HepG2 (cell line): ENCODE measurements around the gene VSTM4.

ENCODE experiments used
- REL ChIP-seq: sonication (generic); formaldehyde crosslinking; conservative IDR thresholded peaks from 2 replicates; pipeline ENCODE4 v1.8.0; 2022; ENCODE audit warnings: mild to moderate bottlenecking, missing genetic modification reagents, moderate library complexity
- TEAD2 ChIP-seq: sonication (generic); formaldehyde crosslinking; IDR thresholded peaks from 2 replicates; pipeline ENCODE4 v1.9.0; 2021; ENCODE audit warnings: missing genetic modification reagents
- TF ChIP-seq, protein P1 (sequence below): sonication (generic); formaldehyde crosslinking; IDR thresholded peaks from 2 replicates; pipeline ENCODE4 v1.5.0; 2020; ENCODE audit warnings: mild to moderate bottlenecking, missing genetic modification reagents, moderate library complexity

GRCh38 chr10:49162761-49163310 is 47.5 kb upstream of the VSTM4 start:
- TF ChIP-seq, protein P1, sequence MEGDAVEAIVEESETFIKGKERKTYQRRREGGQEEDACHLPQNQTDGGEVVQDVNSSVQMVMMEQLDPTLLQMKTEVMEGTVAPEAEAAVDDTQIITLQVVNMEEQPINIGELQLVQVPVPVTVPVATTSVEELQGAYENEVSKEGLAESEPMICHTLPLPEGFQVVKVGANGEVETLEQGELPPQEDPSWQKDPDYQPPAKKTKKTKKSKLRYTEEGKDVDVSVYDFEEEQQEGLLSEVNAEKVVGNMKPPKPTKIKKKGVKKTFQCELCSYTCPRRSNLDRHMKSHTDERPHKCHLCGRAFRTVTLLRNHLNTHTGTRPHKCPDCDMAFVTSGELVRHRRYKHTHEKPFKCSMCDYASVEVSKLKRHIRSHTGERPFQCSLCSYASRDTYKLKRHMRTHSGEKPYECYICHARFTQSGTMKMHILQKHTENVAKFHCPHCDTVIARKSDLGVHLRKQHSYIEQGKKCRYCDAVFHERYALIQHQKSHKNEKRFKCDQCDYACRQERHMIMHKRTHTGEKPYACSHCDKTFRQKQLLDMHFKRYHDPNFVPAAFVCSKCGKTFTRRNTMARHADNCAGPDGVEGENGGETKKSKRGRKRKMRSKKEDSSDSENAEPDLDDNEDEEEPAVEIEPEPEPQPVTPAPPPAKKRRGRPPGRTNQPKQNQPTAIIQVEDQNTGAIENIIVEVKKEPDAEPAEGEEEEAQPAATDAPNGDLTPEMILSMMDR: no peak
- TF ChIP-seq TEAD2 (CRISPR knock-in tag) (no peak), REL (CRISPR knock-in tag) (no peak)
